Hepatocyte (in vitro differentiated cells): ENCODE measurements around the gene ABCC10. TPM values are rescaled to one million over a fixed set of nuclear protein-coding genes. Genes with fewer than 3 reads are reported as not detected.

Source experiments
- DNase-seq: peaks from one replicate; pipeline ENCODE4 v3.0.0-alpha.2; 2016; ENCODE audit warnings: low spot score
- H2AFZ ChIP-seq: fragments of 200-600 bp; sonication (generic); 2 replicates; pipeline ENCODE4 v1.6.0; 2016; ENCODE audit warnings: antibody characterized with exemption, mild to moderate bottlenecking
- H3K27ac ChIP-seq: fragments of 200-600 bp; sonication (generic); 2 replicates; pipeline ENCODE4 v1.5.1; 2016; ENCODE audit warnings: mild to moderate bottlenecking
- H3K27me3 ChIP-seq: fragments of 200-600 bp; sonication (generic); 2 replicates; pipeline ENCODE4 v1.6.1; 2016
- H3K36me3 ChIP-seq: fragments of 200-600 bp; sonication (generic); replicated peaks from 2 replicates; pipeline ENCODE4 v1.5.1; 2016; ENCODE audit warnings: low read depth; ENCODE audit not compliant: insufficient read depth
- H3K4me1 ChIP-seq: fragments of 200-600 bp; sonication (generic); 2 replicates; pipeline ENCODE4 v1.5.1; 2016; ENCODE audit warnings: mild to moderate bottlenecking, moderate library complexity; ENCODE audit not compliant: insufficient read depth
- H3K4me2 ChIP-seq: fragments of 200-600 bp; sonication (generic); 2 replicates; pipeline ENCODE4 v1.6.0; 2016
- H3K4me3 ChIP-seq: fragments of 200-600 bp; sonication (generic); 2 replicates; pipeline ENCODE4 v1.5.1; 2016; ENCODE audit warnings: mild to moderate bottlenecking
- H3K79me2 ChIP-seq: fragments of 200-600 bp; sonication (generic); 2 replicates; pipeline ENCODE4 v1.6.0; 2017; ENCODE audit warnings: mild to moderate bottlenecking
- H3K9me2 ChIP-seq: fragments of 200-600 bp; sonication (generic); replicated peaks from 2 replicates; pipeline ENCODE4 v1.6.0; 2017; ENCODE audit warnings: mild to moderate bottlenecking; ENCODE audit not compliant: insufficient read depth
- H3K9me3 ChIP-seq: fragments of 200-600 bp; sonication (generic); 2 replicates; pipeline ENCODE4 v1.5.1; 2016; ENCODE audit warnings: low read depth, mild to moderate bottlenecking
- H4K20me1 ChIP-seq: fragments of 200-600 bp; sonication (generic); 2 replicates; pipeline ENCODE4 v1.6.0; 2016; ENCODE audit warnings: mild to moderate bottlenecking; ENCODE audit not compliant: insufficient read depth, poor library complexity, severe bottlenecking
- CTCF ChIP-seq: fragments of 200-600 bp; sonication (generic); IDR thresholded peaks from 2 replicates; pipeline ENCODE4 v1.5.1; 2016; ENCODE audit warnings: antibody characterized with exemption, mild to moderate bottlenecking; ENCODE audit not compliant: poor library complexity
- EZH2 ChIP-seq: fragments of 200-600 bp; sonication (generic); IDR thresholded peaks from 2 replicates; pipeline ENCODE4 v1.6.1; 2016; ENCODE audit warnings: antibody characterized with exemption, mild to moderate bottlenecking, borderline replicate concordance
- EZH2phosphoT487 ChIP-seq: fragments of 200-600 bp; sonication (generic); IDR thresholded peaks from one replicate; pipeline ENCODE4 v1.6.1; 2018; ENCODE audit warnings: antibody characterized with exemption, mild to moderate bottlenecking, low read depth, moderate library complexity; ENCODE audit not compliant: unreplicated experiment, severe bottlenecking
- WGBS: methylation state at CpG from one replicate; pipeline ENCODE4 v1.1.6; 2016; ENCODE audit warnings: low lambda C conversion rate; ENCODE audit errors: missing lambda C conversion rate; 5-methylcytosine and 5-hydroxymethylcytosine counted together
- polyA plus RNA-seq: library from polyadenylated mRNA; unstranded; fragments of >200 nt; fragmentation: Nextera tagmentation; extraction: Ambion mirVana; gene quantifications from 2 replicates; pipeline ENCODE4 v1.2.1, GENCODE V29; 2016
- total RNA-seq: library from RNA; depleted of rRNA; stranded (reverse); fragments of >200 nt; gene quantifications from 2 replicates; pipeline ENCODE4 v1.2.3, GENCODE V29; 2014

Gene ABCC10
- total and polyA plus RNA-seq, 2 experiments from 2014 or later, result 16.7 to 33.3 TPM

DNA sequence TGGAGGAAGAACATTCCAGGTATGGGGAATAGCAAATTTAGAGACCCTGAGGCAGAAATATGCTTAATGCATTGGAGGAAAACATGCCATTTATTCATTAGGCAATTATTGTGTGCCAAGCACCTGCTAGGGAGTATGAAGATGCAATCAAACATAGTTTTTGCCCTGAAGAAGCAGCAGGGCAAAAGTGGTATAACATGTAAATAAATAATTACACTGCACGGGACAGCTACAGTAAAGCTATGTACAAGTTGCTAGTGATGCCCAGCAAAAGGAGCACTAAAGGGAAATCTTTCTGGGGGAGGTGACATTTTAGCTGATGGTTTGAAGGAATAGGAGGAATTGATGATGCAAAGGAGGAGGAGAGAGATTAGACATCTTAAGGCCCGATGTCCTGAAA lies 49.4 kb downstream of the ABCC10 start:
- Histone ChIP-seq H3K4me3 (no peak overlapping the region), H3K4me1 (peaks cover 22% of the 10 kb centered on the region), H2AFZ (peak overlapping the region; percentile 91), H3K9me3 (no peaks in the 10 kb centered on the region), H4K20me1 (peaks cover 2% of the 10 kb centered on the region), H3K9me2 (no peaks in the 10 kb centered on the region), H3K27me3 (no peaks in the 10 kb centered on the region), H3K27ac (peak overlapping the region; percentile 58), H3K79me2 (peaks cover 41% of the 10 kb centered on the region), H3K4me2 (peak overlapping the region; percentile 93), H3K36me3 (no peaks in the 10 kb centered on the region)
- no peak for DNase-seq
- WGBS, result 31% methylated on average over 2 of the region's 2 CpGs
- TF ChIP-seq CTCF (no peak), EZH2 (no peak), EZH2phosphoT487 (no peak)

DNA sequence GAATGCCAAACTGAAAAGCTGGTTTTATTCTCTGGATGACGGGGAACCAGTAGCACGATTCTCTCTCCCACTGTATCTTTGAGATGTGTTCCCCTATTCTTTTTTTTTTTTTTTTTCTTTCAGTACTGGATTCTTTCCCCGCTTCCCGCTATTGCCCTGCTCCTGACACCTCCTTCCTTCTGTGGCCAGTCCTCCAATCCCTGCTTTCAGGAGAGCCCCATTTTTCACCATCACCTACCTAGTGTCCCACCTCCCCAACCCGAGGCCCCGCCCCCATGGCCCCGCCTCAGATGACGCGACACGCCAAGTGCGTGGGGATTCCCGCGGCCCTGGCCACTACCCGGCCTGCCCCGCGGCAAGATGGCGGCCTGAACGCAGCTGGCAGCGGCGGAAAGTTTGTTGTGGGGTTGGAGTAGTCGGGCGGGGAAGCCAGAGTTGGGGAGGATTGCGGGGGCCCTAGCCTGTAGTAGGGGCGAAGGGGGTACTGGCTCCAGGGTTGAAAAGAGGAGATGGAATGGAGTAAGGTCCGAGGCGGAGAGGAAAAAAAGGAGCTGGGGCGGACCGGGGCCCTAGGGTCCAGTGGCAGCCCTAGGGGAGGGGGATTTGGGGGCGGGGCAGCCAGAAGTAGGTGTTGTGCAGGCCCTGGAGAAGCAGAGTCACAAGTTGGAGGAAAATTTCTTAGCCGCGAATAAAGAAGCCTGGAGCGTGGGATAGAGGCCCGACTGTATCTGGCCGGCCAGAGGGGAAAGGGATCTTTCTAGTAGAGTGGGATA lies 50.1 kb downstream of the ABCC10 start, which contains the start of gene TJAP1:
Gene TJAP1 (plus strand): TSS at position 336 of the 773 bp plus-strand sequence. CDS start 21,432 bp downstream, outside the sequence.
- Histone ChIP-seq H3K79me2 (peaks cover 48% of the 10 kb centered on the region), H3K9me2 (no peaks in the 10 kb centered on the region), H3K4me3 (peak within 1 kb of the TSS; percentile 75), H3K36me3 (no peaks in the 10 kb centered on the region), H4K20me1 (peaks cover 2% of the 10 kb centered on the region), H2AFZ (peak within 1 kb of the TSS; percentile 91), H3K27me3 (no peaks in the 10 kb centered on the region), H3K27ac (peak within 1 kb of the TSS; percentile 91), H3K4me2 (peak within 1 kb of the TSS; percentile 93), H3K9me3 (no peaks in the 10 kb centered on the region), H3K4me1 (peaks cover 22% of the 10 kb centered on the region)
- no peak for TF ChIP-seq EZH2
- TF ChIP-seq EZH2phosphoT487, result no peak
- TF ChIP-seq CTCF, result no peak
- 2% methylated on average over 28 of the region's 34 CpGs for WGBS
- DNase-seq, result peak; percentile 96

DNA sequence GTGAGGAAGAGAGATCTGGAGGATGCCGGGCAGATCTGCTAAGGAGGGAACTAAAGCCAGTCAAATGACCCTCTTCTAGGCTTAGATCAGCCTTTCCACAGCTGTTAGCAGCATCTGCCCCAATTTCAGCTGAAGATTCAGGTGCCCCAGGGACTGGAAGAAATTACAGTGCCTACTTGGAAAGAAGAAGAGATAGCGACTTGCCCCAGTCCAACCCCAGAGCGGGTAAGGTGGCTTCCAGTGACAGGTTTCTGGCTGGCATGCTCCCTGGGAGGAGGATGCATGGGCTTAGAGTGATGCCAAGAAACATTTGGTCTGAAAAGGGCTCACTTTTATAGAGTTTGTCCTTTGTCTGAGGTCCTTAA lies 50.6 kb downstream of the ABCC10 start:
- peak overlapping the region; percentile 84 for H2AFZ ChIP-seq
- TF ChIP-seq CTCF (no peak), EZH2 (no peak), EZH2phosphoT487 (no peak)
- WGBS, result 47% methylated on average over 3 of the region's 3 CpGs
- H3K9me2 ChIP-seq, result no peaks in the 10 kb centered on the region
- peaks cover 2% of the 10 kb centered on the region for H4K20me1 ChIP-seq
- H3K36me3 ChIP-seq, result no peaks in the 10 kb centered on the region
- no peak for DNase-seq
- H3K27ac ChIP-seq, result peak overlapping the region; percentile 91
- no peaks in the 10 kb centered on the region for H3K27me3 ChIP-seq
- H3K4me2 ChIP-seq, result peak overlapping the region; percentile 93
- peak overlapping the region; percentile 75 for H3K4me3 ChIP-seq
- no peaks in the 10 kb centered on the region for H3K9me3 ChIP-seq
- peaks cover 54% of the 10 kb centered on the region for H3K79me2 ChIP-seq
- H3K4me1 ChIP-seq, result peaks cover 22% of the 10 kb centered on the region
